ENCODE data around the gene SLC35F6.
"Not testable (repeated sequence)": the region's sequence is repeated elsewhere in the genome, so short reads cannot be mapped to it uniquely, and the experiment has no call there.

The SLC35F6 gene

DNA sequence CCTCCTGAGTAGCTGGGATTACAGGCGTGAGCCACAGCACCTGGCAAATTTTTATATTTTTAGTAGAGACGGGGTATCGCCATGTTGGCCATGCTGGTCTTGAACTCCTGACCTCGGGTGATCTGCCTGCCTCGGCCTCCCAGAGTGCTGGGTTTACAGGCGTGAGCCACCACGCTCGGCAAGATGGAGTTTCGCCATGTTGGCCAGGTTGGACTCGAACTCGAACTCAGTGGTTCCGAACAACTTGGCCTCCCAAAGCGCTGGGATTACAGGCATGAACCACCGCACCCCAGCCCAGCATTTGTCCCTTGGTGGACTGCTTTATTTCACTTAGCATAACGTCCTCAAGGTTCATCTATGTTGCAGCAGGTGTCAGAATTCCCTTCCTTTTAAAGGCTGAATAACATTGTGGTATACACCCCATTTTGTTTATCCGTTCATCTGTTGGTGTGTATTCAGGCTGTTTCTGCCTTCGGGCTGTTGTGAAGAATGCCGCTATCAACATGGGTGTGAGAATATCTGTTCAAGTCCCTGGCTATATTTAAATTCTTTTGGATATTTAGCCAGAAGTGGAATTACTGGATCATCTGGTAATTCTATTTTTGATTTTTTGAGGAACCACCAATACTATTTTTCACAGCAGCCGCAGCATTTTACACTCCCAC lies 20.6 kb downstream of the SLC35F6 start:
- no peak for DNase-seq (ENCODE audit: low spot score)

DNA sequence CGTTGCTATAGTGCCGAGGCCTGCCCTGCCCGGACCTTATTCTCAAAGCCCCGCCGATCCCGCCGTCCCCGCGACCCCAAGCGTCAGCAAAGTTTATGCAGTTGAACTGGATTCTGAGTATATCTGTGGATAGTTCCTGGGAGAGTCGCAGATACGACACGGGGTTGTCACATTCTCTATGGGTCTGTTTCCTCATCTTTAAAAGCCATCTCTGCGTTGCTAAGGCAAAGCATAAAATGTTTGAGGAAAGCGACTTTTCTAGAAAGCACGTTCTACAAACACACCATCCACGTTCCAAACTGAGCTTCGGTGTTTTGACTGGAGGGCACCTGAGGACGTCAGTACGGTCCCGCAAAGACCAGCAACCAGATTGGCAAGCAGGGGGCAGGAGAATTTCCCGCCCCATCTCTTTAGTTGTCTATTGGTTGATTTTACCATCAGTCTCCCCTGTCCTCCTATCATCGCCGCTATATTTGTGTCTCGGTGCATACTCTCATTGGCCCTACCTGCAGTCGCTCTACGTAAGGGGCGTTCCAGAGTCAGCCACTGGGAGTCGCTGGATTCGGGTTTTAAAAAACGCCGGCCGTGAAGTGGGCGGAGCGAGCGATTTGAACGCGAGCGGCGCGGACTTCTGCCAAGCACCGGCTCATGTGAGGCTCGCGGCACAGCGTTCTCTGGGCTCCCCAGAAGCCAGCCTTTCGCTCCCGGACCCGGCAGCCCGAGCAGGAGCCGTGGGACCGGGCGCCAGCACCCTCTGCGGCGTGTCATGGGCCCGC lies 21.5 kb downstream of the SLC35F6 start, which contains the start of gene CENPA:
CENPA (plus strand) TSS at position 626 of the 776 bp plus-strand sequence; CDS start at position 767, 141 bp downstream.
- DNase-seq (ENCODE audit: low spot score) = peak; percentile 99

DNA sequence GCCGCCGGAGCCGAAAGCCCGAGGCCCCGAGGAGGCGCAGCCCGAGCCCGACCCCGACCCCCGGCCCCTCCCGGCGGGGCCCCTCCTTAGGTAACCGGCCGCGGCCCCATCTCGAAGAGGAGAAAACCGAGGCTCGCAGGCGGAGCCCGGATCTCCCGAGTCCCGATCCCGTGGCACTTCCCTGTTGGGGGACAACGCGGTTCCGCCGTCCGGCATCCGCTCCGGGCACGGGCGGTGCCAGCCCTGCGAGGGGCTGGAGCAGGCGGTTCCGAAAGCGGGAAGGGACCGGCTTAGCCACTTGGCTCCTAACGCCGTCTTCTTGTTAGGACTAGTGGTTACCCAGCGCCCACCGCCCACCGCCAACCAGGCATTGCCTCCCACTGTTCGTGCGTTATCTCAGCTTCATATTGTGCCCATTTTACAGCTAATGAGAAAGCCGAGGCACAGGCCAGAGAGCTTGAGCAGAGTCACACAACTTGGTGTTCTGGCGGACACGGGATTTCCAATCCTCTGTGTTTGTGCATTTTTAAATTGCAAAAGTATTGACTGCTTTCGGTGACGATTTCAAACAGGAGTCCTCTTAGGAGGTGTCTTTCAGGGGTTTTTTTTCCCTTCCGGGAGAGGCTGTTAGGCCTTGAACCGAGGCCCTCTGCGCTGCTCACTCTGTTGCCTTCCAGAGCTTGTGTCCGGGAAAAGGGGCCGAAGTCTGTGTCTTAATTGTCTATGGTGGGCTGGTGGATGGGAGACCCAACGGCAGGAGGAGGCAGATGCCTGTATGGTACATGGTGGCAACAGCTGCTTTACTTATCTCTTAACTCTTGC lies 22.3 kb downstream of the SLC35F6 start:
- no peak for DNase-seq (ENCODE audit: low spot score)

DNA sequence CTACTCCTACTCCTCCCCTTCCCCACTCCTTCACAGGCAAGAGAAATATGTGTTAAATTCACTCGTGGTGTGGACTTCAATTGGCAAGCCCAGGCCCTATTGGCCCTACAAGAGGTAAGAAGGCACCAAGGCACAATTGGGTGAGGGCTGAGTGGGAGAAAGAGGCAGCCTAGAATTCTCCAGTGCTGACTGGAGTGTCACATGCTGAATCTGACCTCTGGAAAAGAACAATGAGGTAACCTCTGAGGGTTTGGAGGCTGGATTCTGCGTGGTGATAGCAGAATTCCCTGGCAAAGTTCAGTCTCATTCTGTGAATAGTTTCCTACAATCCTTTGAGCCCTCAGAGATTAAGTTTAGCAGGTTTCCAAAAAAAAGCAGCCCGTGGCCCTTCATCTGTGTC lies 28.6 kb downstream of the SLC35F6 start:
- no peak for DNase-seq (ENCODE audit: low spot score)

DNA sequence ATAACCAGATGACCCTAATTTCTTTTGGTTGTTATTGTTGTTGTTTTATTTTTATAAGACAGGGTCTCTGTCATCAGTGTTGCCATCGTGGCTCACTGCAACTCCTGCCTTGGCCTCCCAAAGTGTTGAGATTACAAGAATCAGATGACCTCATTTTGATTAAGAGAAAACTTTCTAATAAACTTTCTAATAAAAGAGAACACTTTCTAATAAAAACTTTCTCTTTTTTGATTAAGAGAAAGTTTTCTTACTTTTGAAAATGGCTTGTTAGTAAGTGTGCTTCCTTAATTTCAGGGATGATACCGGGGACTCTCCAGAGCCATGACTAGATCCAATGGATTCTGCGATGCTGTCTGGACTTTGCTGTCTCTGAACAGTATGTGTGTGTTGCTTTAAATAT lies 29.4 kb downstream of the SLC35F6 start:
- DNase-seq (ENCODE audit: low spot score) = no peak

DNA sequence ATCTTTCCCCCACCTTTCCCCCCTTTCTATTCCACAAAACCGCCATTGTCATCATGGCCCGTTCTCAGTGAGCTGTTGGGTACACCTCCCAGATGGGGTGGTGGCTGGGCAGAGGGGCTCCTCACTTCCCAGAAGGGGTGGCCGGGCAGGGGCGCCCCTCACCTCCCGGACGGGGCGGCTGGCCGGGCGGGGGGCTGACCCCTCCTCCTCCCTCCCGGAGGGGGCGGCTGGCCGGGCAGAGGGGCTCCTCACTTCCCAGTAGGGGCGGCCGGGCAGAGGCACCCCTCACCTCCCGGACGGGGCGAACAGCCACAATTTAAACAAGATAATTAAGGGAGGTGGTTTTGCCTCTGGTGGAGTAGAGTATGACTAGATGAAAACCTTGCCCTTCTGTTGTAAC lies 31.1 kb downstream of the SLC35F6 start:
- DNase-seq (ENCODE audit: low spot score) = not testable (repeated sequence)

DNA sequence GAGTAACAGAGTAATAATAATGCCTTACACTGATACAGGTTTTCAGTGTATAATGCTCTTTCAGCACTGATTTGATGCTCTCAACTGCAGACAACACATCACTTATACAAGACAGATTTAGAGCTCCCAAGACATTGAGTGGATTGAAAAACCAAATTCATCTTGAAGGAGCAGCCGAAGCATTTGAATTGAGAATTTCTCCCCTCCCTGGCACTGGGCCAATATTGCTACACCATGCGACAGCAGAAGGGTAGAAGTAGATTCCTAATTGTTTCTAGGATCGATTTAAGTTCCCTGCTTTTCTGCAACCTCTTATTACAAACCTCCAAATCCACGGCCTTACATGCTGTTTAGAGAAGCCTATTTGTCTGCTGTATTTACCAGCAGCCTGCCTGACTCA lies 37.2 kb downstream of the SLC35F6 start:
- no peak for DNase-seq (ENCODE audit: low spot score)

DNA sequence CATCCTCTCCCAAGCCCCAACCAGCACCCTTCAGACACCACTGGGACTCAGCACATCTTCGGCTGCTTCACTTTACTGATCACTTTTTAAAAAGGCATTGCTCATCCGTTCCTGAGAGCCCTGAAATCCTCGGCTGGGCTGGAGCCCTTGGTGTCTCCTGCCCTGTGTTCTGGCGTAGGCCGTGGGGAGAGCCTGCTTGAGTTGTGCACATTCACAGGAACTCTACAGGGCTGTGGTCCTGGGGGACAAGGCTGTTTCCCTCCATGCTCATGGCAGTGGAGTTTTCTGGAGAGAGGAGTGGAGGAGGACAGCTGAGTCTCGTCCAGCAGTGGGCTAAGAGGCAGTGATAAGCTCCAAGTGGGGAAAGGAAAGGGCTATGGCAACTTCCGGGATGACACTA lies 37.7 kb downstream of the SLC35F6 start:
- no peak for DNase-seq (ENCODE audit: low spot score)

DNA sequence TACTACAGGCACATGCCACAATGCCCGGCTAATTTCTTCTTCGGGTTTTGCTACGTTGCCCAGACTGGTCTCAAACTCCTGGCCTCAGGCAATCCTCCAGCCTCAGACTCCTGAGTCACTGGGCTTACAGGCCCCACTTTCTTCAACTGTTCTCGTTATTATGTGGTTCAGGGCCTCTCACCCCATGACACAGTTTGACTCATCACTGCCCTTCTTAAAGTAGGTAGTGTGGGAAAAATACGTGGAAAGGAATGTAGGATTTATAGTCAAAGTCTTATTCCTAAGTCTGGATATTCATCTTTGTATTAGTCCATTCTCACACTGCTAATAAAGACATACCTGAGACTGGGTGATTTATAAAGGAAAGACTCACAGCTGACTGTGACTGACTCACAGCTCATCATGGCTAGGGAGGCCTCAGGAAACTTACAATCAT lies 41.2 kb downstream of the SLC35F6 start:
- DNase-seq (ENCODE audit: low spot score) = no peak

DNA sequence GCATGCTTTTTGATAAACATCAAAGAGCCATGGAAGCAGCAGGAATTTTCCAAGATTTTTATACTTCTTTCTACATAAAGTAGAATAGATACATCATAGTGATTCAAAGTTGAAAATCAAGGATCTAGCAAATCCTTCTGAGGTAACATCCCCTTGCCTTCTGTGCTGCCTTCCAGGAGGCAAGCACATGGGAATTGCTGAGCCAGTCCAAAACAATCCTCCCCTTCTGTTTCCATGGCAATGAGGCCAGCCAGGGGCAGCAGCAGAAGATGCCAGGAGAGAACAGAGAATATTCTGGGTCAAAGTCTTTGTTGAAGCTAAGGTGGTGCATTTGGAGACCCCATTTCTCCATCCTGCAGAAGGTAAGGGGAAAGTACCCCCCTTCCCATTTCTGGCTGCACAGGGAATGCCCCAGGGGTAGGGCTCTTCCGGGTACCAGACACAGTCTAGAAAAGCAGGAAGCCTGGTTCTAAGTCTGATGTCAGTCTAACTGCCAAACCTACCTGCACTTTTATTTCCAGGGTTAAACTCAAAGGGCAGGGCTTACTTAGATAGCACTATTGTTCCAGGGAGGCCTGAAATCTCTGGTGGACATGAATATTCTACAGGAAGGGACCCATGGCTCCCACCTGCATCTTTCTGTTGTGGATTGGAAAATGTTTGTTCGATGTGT lies 43.8 kb downstream of the SLC35F6 start:
- DNase-seq (ENCODE audit: low spot score) = no peak

DNA sequence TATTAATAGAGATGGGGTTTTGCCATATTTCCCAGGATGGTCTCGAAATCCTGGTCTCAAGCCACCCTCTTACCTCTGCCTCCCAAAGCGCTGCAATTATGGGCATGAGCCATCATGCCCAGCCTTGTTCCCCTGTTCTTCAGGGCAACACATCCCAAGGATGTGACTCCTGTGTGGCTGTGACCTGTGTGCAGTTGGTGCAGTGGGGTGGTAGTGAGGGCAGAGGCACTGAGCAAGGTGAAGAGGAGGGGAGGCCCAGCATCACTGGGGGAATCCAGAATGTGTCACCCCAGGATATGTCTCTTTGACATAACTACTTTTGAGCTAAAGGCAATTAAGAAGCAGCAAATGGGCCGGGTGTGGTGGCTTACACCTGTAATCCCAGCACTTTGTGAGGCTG lies 45.1 kb downstream of the SLC35F6 start:
- no peak for DNase-seq (ENCODE audit: low spot score)

DNA sequence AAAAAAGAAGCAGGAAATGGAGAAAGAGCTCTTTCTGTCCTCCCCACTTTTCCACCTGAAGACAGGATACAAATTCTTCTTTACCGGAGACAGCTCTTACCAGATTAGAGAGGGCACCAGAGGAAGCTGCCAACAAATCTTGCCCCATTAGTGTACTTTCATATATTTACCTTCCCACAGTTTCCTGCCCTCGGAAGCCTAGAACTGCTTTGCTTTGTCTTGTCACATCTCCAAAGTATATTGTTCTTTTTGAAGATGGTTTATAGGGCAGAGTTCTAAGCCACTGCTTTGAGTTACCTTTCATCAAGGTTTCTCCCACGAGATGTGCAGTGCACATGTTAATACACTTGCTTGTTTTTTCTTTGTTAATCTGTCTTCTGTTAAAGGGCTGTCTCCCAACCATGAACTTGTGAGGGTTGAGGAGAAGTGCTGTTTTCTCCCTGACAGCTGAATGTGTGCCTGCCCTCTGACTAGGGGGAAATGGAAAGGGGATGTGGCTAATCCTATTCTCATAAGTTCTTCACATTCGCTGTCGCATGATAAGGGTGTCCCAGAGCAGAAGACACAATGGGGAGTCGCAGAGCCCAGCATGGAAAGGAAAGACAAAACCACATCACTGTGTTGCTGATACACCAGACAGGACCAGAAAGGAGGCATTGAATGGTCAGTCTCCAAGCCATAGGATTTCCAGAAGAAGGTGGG lies 45.9 kb downstream of the SLC35F6 start:
- no peak for DNase-seq (ENCODE audit: low spot score)

DNA sequence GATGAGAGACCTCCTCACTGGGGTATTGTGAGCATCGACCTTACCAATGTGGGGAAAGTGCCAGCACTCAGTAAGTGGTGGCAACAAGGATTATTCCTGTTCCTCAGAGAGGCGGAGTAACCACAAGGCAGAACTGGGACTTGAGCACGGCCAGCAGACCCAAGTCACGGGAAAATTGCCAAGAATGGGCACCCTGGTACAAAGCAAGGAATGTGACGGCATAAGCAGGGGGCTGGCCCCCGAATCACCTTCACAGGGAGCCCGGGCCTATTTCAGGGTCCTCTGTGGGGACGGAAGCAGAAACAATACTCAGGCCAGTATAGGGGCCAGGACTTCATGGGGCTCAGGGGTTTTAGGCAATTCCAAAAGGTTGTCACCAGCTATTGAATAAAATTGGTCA lies 47.2 kb downstream of the SLC35F6 start:
- no peak for DNase-seq (ENCODE audit: low spot score)

DNA sequence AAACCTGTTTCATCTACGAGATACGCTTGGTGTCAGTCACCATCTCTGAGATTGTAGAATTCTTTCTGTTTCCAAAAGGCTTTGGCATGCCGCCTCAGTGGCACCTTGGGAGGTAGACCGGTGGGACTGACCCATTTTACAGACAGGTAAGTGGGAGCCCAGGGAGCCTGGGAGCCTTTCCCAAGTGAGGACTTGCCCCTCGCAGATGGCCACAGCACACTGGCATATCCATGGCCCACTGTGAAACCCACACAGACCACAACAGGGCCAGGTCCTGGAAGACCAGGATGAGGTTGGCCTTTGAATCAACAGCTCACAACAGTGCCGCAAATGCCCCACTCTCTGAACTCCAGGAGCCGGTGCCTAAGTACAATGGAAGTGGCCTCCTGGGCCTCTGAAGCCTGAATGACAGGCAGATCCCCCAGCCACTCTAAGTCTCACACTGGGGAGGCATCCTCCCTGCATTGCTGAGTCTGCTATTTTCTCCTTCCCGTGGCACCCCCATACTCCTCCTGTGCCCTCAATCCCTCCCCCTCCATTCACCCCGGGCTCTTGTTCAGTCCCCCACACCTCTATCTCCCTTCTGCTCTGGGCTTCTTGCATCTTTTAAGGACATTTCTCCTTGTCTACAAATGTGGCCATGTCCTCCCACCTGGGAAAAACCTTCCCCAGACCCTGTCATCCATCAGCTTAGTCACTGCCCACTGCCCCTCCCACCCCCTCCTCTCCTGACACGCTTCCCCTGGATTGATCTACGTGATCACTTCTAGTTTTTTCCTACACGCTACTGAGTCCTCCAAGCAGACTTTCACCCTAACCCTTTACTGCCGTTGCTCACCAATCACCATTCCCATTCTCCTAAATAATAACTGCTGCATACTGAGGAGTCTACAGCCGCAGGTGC lies 48.0 kb downstream of the SLC35F6 start:
- no peak for DNase-seq (ENCODE audit: low spot score)

DNA sequence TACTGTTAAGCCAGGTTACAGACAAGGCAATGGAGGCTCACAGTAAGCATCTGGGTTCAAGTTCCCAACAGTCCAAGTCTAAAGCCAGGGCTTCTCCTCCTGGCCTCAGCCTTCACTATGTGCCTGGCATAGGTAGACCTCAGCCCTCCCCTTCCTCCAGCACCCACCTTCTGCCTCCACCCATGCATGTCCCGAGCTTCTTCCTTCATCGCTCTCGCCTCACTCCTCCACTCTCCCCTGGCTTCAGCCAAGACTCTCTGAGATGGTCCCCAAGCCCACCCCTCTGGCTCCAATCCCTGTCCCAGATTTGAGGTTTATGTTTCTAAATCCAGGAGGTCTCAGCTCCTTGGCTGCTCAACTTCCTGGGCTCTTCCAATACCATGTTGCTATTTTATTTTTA lies 48.6 kb downstream of the SLC35F6 start:
- no peak for DNase-seq (ENCODE audit: low spot score)

DNA sequence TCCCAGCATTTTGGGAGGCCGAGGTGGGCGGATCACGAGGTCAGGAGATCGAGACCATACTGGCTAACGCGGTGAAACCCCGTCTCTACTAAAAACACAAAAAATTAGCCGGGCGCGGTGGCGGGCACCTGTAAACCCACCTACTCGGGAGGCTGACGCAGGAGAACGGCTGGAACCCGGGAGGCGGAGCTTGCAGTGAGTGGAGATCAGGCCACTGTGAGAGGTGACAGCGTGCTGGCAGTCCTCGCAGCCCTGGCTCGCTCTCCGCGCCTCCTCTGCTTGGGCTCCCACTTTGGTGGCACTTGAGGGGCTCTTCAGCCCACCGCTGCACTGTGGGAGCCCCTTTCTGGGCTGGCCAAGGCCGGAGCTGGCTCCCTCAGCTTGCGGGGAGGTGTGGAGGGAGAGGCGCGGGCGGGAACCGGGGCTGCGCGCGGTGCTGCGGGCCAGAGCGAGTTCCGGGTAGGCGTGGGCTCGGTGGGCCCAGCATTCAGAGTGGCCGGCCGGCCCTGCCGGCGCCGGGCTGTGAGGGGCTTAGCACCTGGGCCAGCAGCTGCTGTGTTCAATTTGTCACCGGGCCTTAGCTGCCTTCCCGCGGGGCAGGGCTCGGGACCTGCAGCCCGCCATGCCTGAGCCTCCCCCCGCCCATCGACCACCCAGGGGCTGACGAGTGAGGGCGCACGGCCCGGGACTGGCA lies 50.1 kb downstream of the SLC35F6 start:
- not testable (repeated sequence) for DNase-seq (ENCODE audit: low spot score)

DNA sequence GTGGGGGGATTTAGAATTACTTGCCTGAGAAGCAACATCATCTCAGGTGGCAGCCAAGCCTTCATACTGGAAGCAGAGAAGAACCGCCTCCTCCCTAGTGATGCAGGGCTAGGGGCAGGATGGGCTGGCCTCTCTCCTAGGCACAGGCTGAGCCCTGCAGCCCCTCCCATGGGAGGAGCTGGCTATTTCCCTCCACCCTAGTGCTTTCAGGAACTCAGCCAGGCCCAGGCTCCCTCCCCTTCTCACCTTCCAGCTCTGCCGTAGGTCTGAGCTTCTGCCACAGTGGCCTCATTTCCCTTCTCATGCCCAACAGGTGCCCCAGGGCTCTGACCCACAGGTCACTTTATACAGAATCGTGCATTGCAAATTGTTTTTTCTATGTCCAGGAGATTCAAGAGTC lies 52.8 kb downstream of the SLC35F6 start:
- peak; percentile 21 for DNase-seq (ENCODE audit: low spot score)

DNA sequence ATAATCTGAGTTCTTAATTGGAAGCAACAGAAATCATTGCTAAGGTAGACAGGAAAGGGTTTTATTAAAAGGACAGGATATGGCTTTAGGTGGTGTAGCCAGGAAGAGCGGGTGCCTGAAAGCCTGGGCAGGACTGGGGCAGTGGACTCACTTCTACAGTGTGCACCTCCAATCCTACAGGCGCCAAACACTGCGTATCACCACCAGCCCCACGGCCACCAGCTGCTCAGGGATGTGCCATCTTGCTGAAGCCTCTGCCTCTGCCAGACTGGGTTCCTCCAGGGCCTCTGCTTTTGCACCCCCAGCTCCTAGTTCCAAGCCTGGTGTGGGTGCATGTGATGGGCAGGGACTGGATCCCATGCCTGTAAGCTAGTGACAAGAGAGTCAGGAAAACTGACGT lies 54.2 kb downstream of the SLC35F6 start:
- no peak for DNase-seq (ENCODE audit: low spot score)

DNA sequence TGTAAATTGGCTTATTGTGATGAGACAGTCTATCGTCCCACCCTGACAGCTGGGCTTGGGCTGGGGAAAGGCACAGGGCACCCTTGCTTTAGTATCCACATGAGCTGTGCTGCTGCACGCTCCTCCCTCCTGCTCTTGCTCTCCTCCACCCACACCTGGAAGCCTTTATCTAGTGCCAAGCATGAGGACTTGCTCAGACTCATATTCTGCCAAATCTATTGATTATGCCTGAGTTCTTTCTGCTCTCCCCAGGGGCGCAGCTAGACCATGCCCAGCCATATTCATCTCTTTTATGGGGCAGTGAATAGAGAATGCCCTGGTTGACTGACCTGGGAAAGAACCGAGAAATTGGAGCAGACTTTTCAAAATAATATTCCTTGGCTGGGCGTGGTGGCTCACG lies 54.9 kb downstream of the SLC35F6 start:
- no peak for DNase-seq (ENCODE audit: low spot score)

DNA sequence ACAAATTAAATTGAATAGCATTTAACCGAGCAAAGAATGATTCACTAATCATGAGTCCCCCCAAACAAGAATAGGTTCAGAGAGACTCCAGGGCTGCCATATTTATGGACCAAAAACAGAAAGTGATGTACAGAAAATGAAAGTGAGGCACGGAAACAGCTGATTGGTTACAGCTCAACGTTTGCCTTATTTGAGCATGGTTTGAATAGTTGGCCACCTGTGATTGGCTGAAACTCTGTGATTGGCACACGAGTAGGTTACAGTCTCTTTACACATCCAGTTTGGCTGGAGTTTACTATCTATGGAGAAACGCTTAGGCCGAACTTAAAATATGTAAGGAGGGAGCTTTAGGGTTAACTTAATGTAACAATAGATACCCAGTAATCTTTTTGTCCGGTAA lies 56.8 kb downstream of the SLC35F6 start:
- no peak for DNase-seq (ENCODE audit: low spot score)

All from HuH-7 (cell line).